Esophagus muscularis mucosa (tissue), 4 donors: ENCODE results near the gene FDX2.

Source experiments
- CTCF ChIP-seq, 3 experiments: fragments of 200-600 bp in 2 of 3; fragments of 450-650 bp in 1 of 3; sonication (generic) in 2 of 3; IDR thresholded peaks; one replicate each; pipeline ENCODE4 v1.5.1; 2017 to 2019; ENCODE audit warnings: antibody characterized with exemption in 3 of 3, mild to moderate bottlenecking in 2 of 3, moderate library complexity in 1 of 3
- EP300 ChIP-seq: sonication (generic); formaldehyde crosslinking; IDR thresholded peaks from one replicate; pipeline ENCODE4 v1.6.1; 2017; ENCODE audit warnings: antibody characterized with exemption
- POLR2A ChIP-seq: fragments of 450-650 bp; IDR thresholded peaks from one replicate; pipeline ENCODE4 v1.6.1; 2017; ENCODE audit warnings: antibody characterized with exemption, moderate library complexity, mild to moderate bottlenecking, low read depth
- POLR2AphosphoS5 ChIP-seq, 2 donors: sonication (generic); formaldehyde crosslinking; IDR thresholded peaks; one replicate each; pipeline ENCODE4 v1.6.1; 2017; ENCODE audit warnings: antibody characterized with exemption in 2 of 2

GRCh38 chr19:10285393-10285792 is 30.4 kb downstream of the FDX2 start:
- TF ChIP-seq CTCF (IDR thresholded peaks at IDR 0.05): no peak
- TF ChIP-seq POLR2A: no peak
- no peak for TF ChIP-seq EP300
- TF ChIP-seq POLR2AphosphoS5 (IDR thresholded peaks at IDR 0.05): no peak
